Thyroid gland (tissue), 4 donors: Measurements from ENCODE around the gene KLF2. TPM values are rescaled to one million over a fixed set of nuclear protein-coding genes. Genes with fewer than 3 reads are reported as not detected.

Experiments used
- DNase-seq, 2 donors: peaks; one replicate each; pipeline ENCODE4 v3.0.0-alpha.2; 2019
- H3K27ac ChIP-seq, 3 donors: fragments of 200-600 bp; sonication (generic); 1 replicate in 2 of 3; 2 replicates in 1 of 3; pipeline ENCODE4 v1.5.1; 2016 to 2019; ENCODE audit warnings: mild to moderate bottlenecking in 1 of 3, moderate library complexity in 1 of 3
- H3K27me3 ChIP-seq: fragments of 200-600 bp; sonication (generic); one replicate; pipeline ENCODE4 v1.5.1; 2019
- H3K36me3 ChIP-seq, 2 donors: fragments of 200-600 bp; sonication (generic); one replicate each; pipeline ENCODE4 v1.5.1; 2016 to 2019
- H3K4me1 ChIP-seq, 2 donors: fragments of 200-600 bp; sonication (generic); one replicate each; pipeline ENCODE4 v1.5.1; 2017 to 2019
- H3K4me3 ChIP-seq, 3 donors: fragments of 200-600 bp; sonication (generic); replicated peaks in 1 of 3; 1 replicate in 2 of 3; 2 replicates in 1 of 3; pipeline ENCODE4 v1.5.1; 2016; ENCODE audit warnings: mild to moderate bottlenecking in 1 of 3
- H3K9me3 ChIP-seq: fragments of 200-600 bp; sonication (generic); one replicate; pipeline ENCODE4 v1.5.1; 2017
- CTCF ChIP-seq, 6 experiments: fragments of 200-600 bp in 3 of 6; fragments of 450-650 bp in 3 of 6; sonication (generic) in 3 of 6; IDR thresholded peaks; one replicate each; pipeline ENCODE4 v1.5.1; 2016 to 2019; ENCODE audit warnings: antibody characterized with exemption in 6 of 6, mild to moderate bottlenecking in 2 of 6, inconsistent platforms in 1 of 6, moderate library complexity in 1 of 6
- POLR2A ChIP-seq, 2 donors: fragments of 450-650 bp; IDR thresholded peaks; one replicate each; pipeline ENCODE4 v1.6.1; 2017; ENCODE audit warnings: antibody characterized with exemption in 2 of 2, mild to moderate bottlenecking in 2 of 2, moderate library complexity in 1 of 2
- WGBS, 2 donors: methylation state at CpG; one replicate each; pipeline ENCODE4 v1.1.5; 2017; 5-methylcytosine and 5-hydroxymethylcytosine counted together
- intact Hi-C: fragments of 100-400 bp; cut with DNase I; formaldehyde crosslinking; loops from one replicate; pipeline ENCODE4 v1.15.1; 2023
- total RNA-seq, 4 donors: library from RNA; depleted of rRNA; stranded (reverse); fragments of >200 nt; gene quantifications; one replicate each; pipeline ENCODE4 v1.2.3, GENCODE V29; 2016

KLF2 gene
- total RNA-seq, 4 donors from 2014 or later: 9.1 to 15.9 (median 14.0) TPM

DNA sequence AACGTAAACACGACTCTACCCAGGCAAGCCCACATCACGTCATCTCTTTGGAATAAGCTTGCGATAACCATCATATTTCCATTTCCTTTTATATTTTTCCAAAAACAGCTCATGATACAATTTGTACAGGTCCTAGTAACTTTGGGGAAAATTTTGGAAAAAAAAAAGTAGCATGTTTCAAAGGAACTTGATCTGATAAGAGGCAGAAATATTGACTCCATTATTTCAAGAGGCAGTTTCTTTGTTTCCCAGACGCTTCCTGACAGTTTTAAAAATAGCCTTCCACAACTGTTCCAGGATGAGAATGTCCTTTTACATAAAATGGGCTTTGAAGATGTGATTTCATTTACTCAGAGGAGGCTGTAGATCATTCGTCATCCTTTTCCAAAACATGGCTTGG is 23.1 kb downstream of the KLF2 start:
- no peak overlapping the region for H3K4me3 ChIP-seq
- H3K27me3 ChIP-seq: no peaks in the 10 kb centered on the region
- peaks cover 3 to 5% of the 10 kb centered on the region in 2 donors for H3K4me1 ChIP-seq
- H3K27ac ChIP-seq: peak overlapping the region; percentile 11 to 39 (median 19)
- no peak for DNase-seq
- intact Hi-C loops: no loop called here
- H3K36me3 ChIP-seq: no peaks in the 10 kb centered on the region
- no peaks in the 10 kb centered on the region for H3K9me3 ChIP-seq
- 78 to 82% methylated on average over 6 of the region's 6 CpGs for WGBS, 2 donors
- TF ChIP-seq CTCF (IDR thresholded peaks at IDR 0.05): no peak
- no peak for TF ChIP-seq POLR2A (IDR thresholded peaks at IDR 0.05)

GRCh38 chr19:16349551-16350152 is 25.0 kb downstream of the KLF2 start:
- intact Hi-C loops: no loop called here
- no peak for DNase-seq
- H3K9me3 ChIP-seq: no peaks in the 10 kb centered on the region
- peak overlapping the region in 1 of 3 donors; percentile 45 for H3K27ac ChIP-seq
- H3K4me1 ChIP-seq: no peaks in the 10 kb centered on the region
- no peaks in the 10 kb centered on the region for H3K36me3 ChIP-seq
- WGBS, 2 donors: 71 to 73% methylated on average over 13 of the region's 13 CpGs
- H3K27me3 ChIP-seq: no peaks in the 10 kb centered on the region
- TF ChIP-seq CTCF (IDR thresholded peaks at IDR 0.05) (no peak), POLR2A (IDR thresholded peaks at IDR 0.05) (no peak)
- H3K4me3 ChIP-seq: no peak overlapping the region

GRCh38 chr19:16351133-16351809 is 26.6 kb downstream of the KLF2 start:
- no peak overlapping the region for H3K27ac ChIP-seq
- WGBS, 2 donors: 71 to 76% methylated on average over 10 to 11 of the region's 11 CpGs

GRCh38 chr19:16355293-16356043 is 30.8 kb downstream of the KLF2 start:
- intact Hi-C loops: no loop called here
- Histone ChIP-seq H3K4me1 (peaks cover 0 to 9% of the 10 kb centered on the region in 2 donors), H3K27ac (no peak overlapping the region), H3K36me3 (no peaks in the 10 kb centered on the region), H3K9me3 (no peaks in the 10 kb centered on the region), H3K4me3 (no peak overlapping the region), H3K27me3 (no peaks in the 10 kb centered on the region)
- TF ChIP-seq POLR2A (IDR thresholded peaks at IDR 0.05) (no peak), CTCF (IDR thresholded peaks at IDR 0.05) (no peak)
- DNase-seq: no peak
- 82% methylated on average over 33 to 37 of the region's 39 CpGs for WGBS, 2 donors

More at GRCh38 chr19:16351133-16351809, 26.6 kb downstream of the KLF2 start:
- Histone ChIP-seq H3K9me3 (no peaks in the 10 kb centered on the region), H3K4me3 (no peak overlapping the region), H3K27me3 (no peaks in the 10 kb centered on the region), H3K4me1 (peaks cover 0 to 6% of the 10 kb centered on the region in 2 donors), H3K36me3 (no peaks in the 10 kb centered on the region)
- intact Hi-C loops: no loop called here
- no peak for TF ChIP-seq CTCF (IDR thresholded peaks at IDR 0.05)
- no peak for TF ChIP-seq POLR2A (IDR thresholded peaks at IDR 0.05)
- no peak for DNase-seq

DNA sequence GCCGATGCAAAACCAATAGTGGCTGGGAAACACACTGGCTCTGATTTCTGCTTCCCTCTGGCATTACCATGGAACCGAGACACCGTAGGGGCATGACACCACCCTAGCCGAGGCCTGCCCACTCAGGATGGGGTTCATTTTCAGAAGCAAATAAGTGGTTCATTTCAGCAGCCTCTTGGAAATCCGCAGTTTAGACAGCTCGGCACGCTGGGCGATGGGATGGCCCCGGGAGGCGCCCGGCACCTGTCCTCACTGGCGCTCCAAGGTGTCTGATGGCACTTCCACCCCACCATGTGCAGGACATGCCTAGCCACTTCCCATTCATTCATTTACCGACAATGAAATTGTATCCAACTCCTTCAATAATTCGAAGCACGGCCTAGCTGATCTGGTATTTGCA is 33.8 kb downstream of the KLF2 start:
- Histone ChIP-seq H3K4me3 (no peak overlapping the region), H3K27me3 (no peaks in the 10 kb centered on the region), H3K4me1 (peaks cover 11 to 21% of the 10 kb centered on the region in 2 donors), H3K27ac (no peak overlapping the region), H3K9me3 (no peaks in the 10 kb centered on the region), H3K36me3 (no peaks in the 10 kb centered on the region)
- intact Hi-C loops: no loop called here
- WGBS, 2 donors: 95 to 96% methylated on average over 15 of the region's 15 CpGs
- TF ChIP-seq POLR2A (IDR thresholded peaks at IDR 0.05) (no peak), CTCF (IDR thresholded peaks at IDR 0.05) (no peak)
- no peak for DNase-seq
